Activated CD8-positive, alpha-beta memory T cell treated with anti-CD3 and anti-CD28 coated beads for 1 hour (primary cell): Measurements from ENCODE around the gene SLN.
"Not testable (repeated sequence)": the region's sequence is repeated elsewhere in the genome, so short reads cannot be mapped to it uniquely, and the experiment has no call there.

Experiments used
- DNase-seq, 2 donors: peaks; one replicate each; pipeline ENCODE4 v3.0.0-alpha.2; 2020; ENCODE audit warnings: low read depth in 1 of 2; ENCODE audit errors: extremely low read depth in 1 of 2

SLN gene

GRCh38 chr11:107711861-107712755 is at the start of gene SLN:
TSS of gene SLN (minus strand) at chr11:107712056.
- DNase-seq, result no peak

GRCh38 chr11:107758719-107759355 is 47.0 kb upstream of the SLN start:
- not testable (repeated sequence) for DNase-seq

GRCh38 chr11:107757661-107758060 is 45.8 kb upstream of the SLN start:
- no peak for DNase-seq

GRCh38 chr11:107756553-107756952 is 44.7 kb upstream of the SLN start:
- DNase-seq, result no peak

GRCh38 chr11:107752949-107753822 is 41.3 kb upstream of the SLN start:
- DNase-seq, result no peak

- no peak for DNase-seq
Measured at GRCh38 chr11:107752508-107752907, 40.7 kb upstream of the SLN start.

- DNase-seq, result no peak
Measured at GRCh38 chr11:107751082-107751481, 39.2 kb upstream of the SLN start.

- DNase-seq, result no peak
Measured at GRCh38 chr11:107750313-107750712, 38.5 kb upstream of the SLN start.

GRCh38 chr11:107747622-107748021 is 35.8 kb upstream of the SLN start:
- DNase-seq, result no peak

GRCh38 chr11:107744736-107745135 is 32.9 kb upstream of the SLN start:
- DNase-seq, result no peak

- no peak for DNase-seq
Measured at GRCh38 chr11:107743191-107743590, 31.3 kb upstream of the SLN start.

- DNase-seq, result no peak
Measured at GRCh38 chr11:107741044-107741823, 29.4 kb upstream of the SLN start.

GRCh38 chr11:107740271-107740670 is 28.4 kb upstream of the SLN start:
- DNase-seq, result no peak

- DNase-seq, result no peak
Measured at GRCh38 chr11:107736546-107736945, 24.7 kb upstream of the SLN start.

- no peak for DNase-seq
Measured at GRCh38 chr11:107733518-107733917, 21.7 kb upstream of the SLN start.

- no peak for DNase-seq
Measured at GRCh38 chr11:107732689-107733051, 20.8 kb upstream of the SLN start.

- no peak for DNase-seq
Measured at GRCh38 chr11:107731941-107732688, 20.3 kb upstream of the SLN start.

GRCh38 chr11:107722662-107723061 is 10.8 kb upstream of the SLN start:
- DNase-seq, result no peak

- DNase-seq, result no peak
Measured at GRCh38 chr11:107721207-107721606, 9.4 kb upstream of the SLN start.

- no peak for DNase-seq
Measured at GRCh38 chr11:107720303-107720774, 8.5 kb upstream of the SLN start.
